Measurements from ENCODE around the gene BBS9.
"Not testable (repeated sequence)": the region's sequence is repeated elsewhere in the genome, so short reads cannot be mapped to it uniquely, and the experiment has no call there.

The BBS9 gene

GRCh38 chr7:33286501-33286900, 157.1 kb downstream of the BBS9 start:
- no peak for DNase-seq

- no peak for DNase-seq
These were observed 158.4 kb downstream of the BBS9 start for GRCh38 chr7:33287738-33288137.

DNA sequence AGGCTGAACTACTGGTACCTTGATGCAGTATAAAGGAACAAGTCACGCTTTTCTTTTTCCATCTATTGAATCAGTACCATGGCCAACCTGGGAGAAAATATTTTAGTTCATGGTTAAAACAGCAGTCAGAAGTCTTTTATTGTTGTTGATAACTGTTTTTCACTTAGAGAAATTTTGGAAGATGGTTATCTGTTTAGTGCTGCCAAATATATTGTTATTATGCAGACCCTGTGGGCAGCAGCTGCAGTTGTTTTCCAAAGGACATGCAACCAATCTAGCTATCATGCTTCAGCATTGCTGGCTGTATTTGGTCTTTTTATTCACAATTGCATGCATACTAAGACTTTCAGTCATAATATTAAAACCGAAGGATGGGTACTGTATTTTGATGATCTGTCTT, 169.5 kb downstream of the BBS9 start:
- DNase-seq = no peak

DNA sequence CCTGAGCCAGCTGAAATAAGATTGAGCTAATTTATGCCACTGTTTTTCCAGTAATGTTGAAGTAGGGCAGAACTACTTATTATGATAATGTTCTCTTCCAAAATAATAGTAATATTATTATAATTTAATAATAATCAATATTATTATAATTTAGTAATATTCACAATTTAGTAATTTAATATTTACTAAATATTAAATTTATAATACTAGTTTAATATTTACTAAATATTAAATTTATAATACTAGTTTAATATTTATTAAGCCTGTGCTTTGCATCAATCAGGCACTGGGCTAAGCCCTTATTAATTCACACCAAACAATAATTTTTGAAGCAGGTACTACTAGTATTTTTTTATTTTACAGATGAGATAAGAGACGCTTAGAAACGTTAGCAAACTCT, 170.1 kb downstream of the BBS9 start:
- no peak for DNase-seq

DNA sequence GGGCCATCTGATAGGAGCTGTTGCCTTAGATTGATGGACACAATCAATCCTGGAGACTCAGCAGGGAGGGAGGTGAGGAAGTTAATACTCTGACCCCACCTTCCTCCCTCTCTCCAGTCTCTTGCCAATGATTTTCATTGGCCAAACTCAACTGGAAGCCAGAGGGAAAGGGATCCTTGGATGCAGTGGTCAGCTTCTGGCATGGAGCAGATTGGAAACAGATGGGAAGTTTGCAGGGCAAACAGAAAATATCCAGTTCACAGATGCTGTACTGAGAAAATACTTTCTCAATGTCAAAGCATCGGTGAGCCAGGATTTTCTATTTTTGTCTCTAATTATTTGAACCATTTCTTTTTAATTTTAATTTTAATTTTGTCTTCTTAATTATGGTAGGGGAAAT, 170.8 kb downstream of the BBS9 start:
- DNase-seq = no peak

GRCh38 chr7:33300742-33301141, 171.4 kb downstream of the BBS9 start:
- DNase-seq = no peak

DNA sequence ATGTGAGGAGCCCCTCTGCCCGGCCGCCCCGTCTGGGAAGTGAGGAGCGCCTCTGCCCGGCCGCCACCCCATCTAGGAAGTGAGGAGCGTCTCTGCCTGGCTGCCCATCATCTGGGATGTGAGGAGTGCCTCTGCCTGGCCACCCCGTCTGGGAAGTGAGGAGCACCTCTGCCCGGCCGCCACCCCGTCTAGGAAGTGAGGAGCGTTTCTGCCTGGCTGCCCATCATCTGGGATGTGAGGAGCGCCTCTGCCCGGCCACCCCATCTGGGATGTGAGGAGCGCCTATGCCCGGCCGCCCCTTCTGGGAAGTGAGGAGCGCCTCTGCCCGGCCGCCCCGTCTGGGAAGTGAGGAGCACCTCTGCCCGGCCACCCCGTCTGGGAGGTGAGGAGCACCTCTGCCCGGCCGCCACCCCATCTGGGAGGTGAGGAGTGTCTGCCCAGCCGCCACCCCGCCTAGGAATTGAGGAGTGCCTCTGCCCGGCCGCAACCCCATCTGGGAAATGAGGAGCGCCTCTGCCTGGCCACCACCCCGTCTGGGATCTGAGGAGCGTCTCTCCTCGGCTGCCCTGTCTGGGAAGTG, 174.7 kb downstream of the BBS9 start:
- not testable (repeated sequence) for DNase-seq

GRCh38 chr7:33307205-33307604, 177.8 kb downstream of the BBS9 start:
- DNase-seq = no peak

DNA sequence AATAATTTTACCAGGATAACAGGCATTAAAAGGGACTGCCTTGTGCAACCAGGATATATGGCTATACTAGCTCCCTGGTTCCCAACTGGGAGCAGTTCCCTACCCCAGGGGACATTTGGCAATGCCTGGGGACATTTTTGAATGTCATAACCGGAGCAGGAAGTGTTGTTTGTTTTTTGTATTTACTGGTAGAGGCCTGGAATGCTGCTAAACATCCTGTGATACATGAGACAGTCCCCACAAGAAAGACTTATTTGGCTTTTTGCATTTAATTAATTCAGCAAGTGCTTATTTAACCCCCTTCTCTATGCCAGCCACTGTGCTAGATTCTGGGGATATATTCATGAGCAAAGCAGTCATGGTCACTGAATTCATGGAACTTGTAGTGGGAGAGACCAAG, 181.2 kb downstream of the BBS9 start:
- no peak for DNase-seq

GRCh38 chr7:33325754-33326484, 196.6 kb downstream of the BBS9 start:
- DNase-seq = no peak

- no peak for DNase-seq
These were observed 197.1 kb downstream of the BBS9 start for GRCh38 chr7:33326485-33326848.

DNA sequence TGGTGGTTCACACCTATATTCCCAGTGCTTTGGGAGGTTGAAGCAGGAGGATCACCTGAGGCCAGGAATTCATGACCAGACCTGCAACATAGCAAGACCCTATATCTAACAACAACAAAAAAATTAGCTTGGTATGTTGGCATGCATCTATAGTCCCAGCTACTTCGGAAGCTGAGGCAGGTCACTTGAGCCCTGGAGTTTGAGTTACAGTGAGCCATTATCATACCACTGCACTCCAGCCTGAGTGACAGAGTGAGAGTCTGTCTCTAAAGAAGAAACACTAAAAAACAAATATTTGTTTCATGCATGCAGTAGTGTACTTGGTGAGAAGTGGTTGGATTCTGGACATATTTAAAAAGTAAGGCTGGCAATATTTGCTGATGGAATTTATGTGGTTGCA, 198.1 kb downstream of the BBS9 start:
- no peak for DNase-seq

GRCh38 chr7:33334349-33334748, 205.0 kb downstream of the BBS9 start:
- peak; percentile 48 for DNase-seq

- no peak for DNase-seq
These were observed 207.5 kb downstream of the BBS9 start for GRCh38 chr7:33336820-33337219.

- DNase-seq = peak; percentile 65
These were observed 209.9 kb downstream of the BBS9 start for GRCh38 chr7:33339074-33339790.

GRCh38 chr7:33346055-33346454, 216.7 kb downstream of the BBS9 start:
- no peak for DNase-seq

DNA sequence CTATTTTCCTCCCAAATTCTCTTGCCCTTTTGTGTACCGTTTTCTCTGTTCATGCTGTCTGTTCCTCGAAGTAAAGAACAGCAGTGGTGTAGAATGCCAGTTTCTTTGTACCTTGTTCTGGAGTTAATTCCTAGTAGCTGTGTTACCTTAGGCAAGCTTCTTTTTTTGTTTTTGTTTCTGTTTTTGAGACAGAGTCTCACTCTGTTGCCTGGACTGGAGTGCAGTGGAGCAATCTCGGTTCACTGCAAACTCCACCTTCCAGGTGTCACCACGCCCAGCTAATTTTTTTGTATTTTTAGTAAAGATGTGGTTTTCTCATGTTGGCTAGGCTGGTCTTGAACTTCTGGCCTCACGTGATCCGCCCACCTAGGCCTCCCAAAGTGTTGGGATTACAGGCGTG, 221.2 kb downstream of the BBS9 start:
- DNase-seq = no peak

DNA sequence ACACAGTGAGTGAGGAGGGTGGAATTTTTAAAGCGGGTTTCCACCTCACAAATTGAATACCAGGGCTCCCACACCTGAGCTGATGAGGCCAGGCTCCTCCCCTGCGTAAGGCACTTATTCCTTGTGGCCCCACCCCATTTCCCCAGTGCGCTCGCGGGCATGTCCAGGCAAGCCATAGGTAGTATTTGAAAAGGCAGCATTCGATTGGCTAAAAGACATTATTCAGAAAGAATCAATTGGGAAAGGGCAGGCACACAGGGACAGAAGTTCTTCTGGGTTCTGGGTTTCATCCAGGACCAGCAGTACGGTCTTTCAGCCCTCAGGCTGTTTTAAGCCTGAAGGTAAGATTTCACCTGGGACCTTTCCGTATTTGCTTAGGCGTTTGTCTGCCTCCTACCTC, 222.3 kb downstream of the BBS9 start:
- no peak for DNase-seq

GRCh38 chr7:33354201-33354600, 224.8 kb downstream of the BBS9 start:
- DNase-seq = no peak

DNA sequence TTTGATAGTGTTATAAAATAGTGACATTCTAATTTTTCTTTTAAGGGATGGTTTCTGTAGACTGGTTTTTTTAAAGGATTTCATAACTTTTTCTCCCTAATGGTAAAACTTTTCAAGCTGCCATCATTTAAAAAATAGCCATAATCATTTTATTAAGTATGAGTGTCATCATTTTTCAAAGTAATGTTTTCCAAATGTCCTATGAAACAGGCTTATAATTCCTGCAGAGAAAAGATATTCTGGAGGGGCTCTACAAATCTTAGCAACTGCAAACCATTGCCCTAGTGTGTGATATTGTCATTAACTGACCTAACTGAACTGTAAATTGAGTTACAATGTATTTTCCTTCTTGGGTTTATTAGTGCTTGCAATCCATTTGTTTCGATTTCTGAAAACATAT, 226.0 kb downstream of the BBS9 start:
- no peak for DNase-seq

- no peak for DNase-seq
These were observed 227.0 kb downstream of the BBS9 start for GRCh38 chr7:33356336-33356735.

DNA sequence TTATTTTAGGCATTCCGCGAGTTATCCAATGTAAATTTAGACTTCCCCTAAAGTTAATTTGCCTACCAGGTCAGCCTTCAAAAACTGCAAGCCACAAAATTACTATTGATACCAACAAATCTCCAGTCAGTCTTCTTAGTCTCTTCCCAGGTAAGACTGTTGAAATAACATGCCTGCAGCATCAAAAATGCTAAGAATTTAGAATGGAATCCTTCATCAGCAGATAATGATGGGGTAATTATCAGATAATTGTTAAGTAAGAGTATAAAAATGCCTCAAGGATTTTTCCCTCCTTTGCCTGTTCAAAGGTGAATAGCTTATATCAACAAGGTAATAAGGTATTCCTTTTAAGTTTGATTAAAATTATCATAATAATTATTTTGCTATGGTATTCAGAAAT, 228.5 kb downstream of the BBS9 start:
- DNase-seq = peak; percentile 55

DNA sequence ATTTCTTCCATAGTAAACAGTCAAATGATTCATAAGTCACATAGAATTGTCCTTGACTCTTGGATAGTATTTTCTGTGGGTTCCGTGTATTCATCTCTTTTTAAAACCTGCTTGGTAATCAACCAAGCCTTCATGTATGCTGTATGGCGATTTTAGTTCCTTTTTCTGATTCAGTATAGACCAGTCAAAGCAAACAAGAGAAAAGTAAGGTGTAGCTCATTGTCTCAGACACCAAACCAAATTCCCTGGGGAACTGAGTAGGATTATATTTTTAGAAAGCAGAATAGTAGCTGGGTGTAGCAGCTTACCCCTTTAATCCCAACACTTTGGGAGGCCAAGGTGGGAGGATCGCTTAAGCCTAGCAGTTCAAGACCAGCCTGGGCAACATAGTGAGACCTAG, 240.5 kb downstream of the BBS9 start:
- DNase-seq = no peak

GRCh38 chr7:33373195-33373594, 243.8 kb downstream of the BBS9 start:
- DNase-seq = no peak
